HL-60/S4 treated with phorbol 12-myristate 13-acetate at 8.2 ng/mL for 4 days and 3 days (cell line): ENCODE data around the gene CIITA.

Experiments used
- in situ Hi-C: fragments of 300-500 bp; cut with MboI; formaldehyde crosslinking; loops from 2 replicates; pipeline ENCODE4 v1.15.0; 2022; ENCODE audit warnings: low sequenced_read_pairs

Gene CIITA

GRCh38 chr16:10949424-10949970 is 72.5 kb downstream of the CIITA start:
- in situ Hi-C loops = no loop called here

GRCh38 chr16:10950393-10950792 is 73.4 kb downstream of the CIITA start:
- in situ Hi-C loops = loop anchor here (25.0 kb wide), 4 partner anchors 312 to 762 kb away; partner anchors contain the start of genes PRM3, SOCS1 and TNP2

DNA sequence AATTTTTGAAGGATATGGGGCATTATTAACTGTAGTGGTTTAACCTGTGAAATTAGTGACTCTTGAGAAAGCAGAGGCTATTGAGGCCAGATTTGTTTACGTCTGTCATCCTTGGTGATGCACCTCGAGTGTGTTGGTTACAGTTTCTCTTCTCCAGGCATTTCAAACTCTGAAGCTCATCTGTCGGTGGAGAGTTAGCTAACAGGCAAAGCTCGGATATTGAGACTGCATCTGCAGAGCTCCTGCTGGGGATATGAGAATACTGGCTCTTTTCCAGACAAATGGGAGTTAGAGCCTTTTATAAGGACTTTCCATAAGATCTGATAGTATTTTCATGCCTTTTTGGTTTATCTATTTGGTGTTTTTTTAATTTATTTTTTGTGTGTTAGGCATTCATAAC is 74.0 kb downstream of the CIITA start:
- in situ Hi-C loops = loop anchor here (25.0 kb wide), 4 partner anchors 311 to 761 kb away; partner anchors contain the start of genes PRM3, SOCS1 and TNP2

GRCh38 chr16:10954903-10955302 is 77.9 kb downstream of the CIITA start:
- in situ Hi-C loops = loop anchor here (25.0 kb wide), 4 partner anchors 307 to 757 kb away; partner anchors contain the start of genes PRM3, SOCS1 and TNP2

DNA sequence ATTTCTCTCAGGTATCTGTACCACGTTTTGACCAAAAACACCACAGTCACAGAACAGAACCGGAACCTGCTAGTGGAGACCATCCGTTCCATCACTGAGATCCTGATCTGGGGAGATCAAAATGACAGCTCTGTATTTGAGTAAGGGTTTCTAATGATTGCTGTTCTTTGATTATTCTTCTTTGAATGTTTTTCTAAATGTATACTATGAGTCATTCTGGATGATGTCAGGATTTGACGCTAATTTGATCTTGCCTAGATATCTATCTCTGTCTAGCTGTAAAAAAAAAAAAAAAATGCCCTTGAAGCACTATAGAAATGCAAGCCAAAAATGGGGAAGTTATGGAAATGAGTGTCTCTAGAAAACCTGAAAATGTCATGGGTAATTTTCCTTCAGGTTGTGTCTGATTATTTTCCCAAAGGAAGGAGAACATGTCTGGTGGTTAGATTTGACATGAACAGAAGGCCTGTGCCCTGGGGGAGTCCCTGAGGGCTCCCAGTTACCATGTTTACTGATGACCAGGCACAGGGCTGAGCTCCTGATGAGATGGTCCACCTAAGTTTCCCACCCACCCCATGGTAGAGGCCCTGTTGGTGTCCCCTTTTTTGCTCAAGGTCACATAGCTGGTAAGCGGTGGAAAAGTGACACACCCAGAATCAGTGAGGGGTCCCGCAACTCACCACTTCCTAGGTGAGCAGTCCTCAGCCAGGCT is 80.9 kb downstream of the CIITA start:
- in situ Hi-C loops = loop anchor here (25.0 kb wide), 4 partner anchors 304 to 754 kb away; partner anchors contain the start of genes PRM3, SOCS1 and TNP2

DNA sequence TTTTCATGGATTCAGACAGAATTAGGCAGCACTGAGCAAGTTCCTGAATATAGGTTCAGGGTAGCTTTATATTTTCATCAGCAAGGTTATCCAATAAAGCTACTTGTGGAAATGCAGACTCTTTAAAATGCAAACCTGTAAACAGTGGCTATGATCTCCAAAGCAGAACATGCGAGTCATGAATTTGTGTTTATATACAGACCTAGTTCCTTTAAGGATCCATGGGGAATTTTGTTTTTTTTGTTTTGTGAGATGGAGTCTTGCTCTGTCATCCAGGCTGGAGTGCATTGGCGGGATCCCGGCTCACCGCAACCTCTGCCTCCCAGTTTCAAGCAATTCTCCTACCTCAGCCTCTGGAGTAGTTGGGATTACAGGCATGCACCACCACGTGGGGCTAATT is 82.2 kb downstream of the CIITA start:
- in situ Hi-C loops = loop anchor here (25.0 kb wide), 4 partner anchors 303 to 753 kb away; partner anchors contain the start of genes PRM3, SOCS1 and TNP2

DNA sequence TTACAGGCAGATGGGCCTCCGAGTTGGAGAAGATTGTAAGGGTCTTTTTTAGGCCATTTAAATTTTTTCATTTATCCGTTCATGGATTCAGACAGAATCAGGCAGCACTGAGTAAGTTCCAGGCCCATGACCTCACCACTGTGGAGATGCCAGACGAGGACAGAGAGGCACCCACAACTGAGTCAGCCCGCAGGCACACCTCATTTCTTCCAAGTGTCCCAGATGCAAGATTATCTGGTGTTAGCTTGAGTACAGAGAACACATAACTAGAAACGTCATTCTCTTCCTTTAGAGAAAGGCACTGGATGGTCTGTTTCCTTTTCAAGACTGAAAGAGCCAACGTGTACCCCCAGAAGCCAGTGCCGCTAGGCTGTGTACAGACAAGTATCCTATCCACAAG is 84.2 kb downstream of the CIITA start:
- in situ Hi-C loops = loop anchor here (25.0 kb wide), 4 partner anchors 301 to 751 kb away; partner anchors contain the start of genes PRM3, SOCS1 and TNP2

- in situ Hi-C loops = loop anchor here (25.0 kb wide), 4 partner anchors 298 to 748 kb away; partner anchors contain the start of genes PRM3, SOCS1 and TNP2
These were observed 87.3 kb downstream of the CIITA start for GRCh38 chr16:10964039-10964890.

DNA sequence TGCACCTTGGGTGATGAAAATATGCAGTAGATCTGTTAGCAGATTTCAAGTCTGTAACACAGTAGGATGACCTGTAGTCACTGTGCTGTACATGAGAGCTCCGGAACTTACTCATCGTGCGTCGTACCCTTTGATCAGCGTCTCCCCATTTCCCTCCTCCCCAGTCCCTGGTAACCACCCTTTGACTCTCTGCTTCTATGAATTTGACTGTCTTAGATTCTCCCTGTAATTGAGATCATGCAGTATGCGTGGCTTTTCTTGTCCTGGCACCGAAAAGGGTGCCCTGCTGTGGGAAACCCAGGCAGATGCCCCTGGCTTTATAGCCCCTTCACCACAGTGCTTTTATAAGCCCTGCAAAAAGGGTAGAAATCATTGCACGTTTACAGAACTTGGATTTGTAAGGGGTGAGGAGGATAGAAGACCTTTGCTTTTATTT is 87.9 kb downstream of the CIITA start:
- in situ Hi-C loops = loop anchor here (25.0 kb wide), 4 partner anchors 297 to 747 kb away; partner anchors contain the start of genes PRM3, SOCS1 and TNP2

GRCh38 chr16:10965440-10966061 is 88.5 kb downstream of the CIITA start:
- in situ Hi-C loops = loop anchor here (25.0 kb wide), 4 partner anchors 297 to 747 kb away; partner anchors contain the start of genes PRM3, SOCS1 and TNP2

DNA sequence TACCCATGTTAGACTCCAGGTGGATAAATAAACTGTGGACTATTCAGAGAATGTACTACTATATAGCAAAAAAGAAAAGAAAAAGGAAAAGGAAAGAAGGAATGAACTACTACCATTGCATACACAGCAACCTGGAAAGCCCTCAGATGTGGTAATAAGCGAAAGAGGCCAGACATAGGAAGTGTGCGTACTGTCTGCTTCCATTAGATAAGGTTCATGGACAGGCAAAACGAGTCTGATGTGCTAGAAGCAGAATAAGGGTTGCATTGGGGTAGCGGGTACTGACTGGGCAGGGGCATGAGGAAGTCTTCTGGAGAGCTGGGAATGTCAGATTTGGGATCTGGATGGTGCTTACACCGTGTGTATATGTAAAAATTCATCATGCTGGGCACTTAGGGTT is 89.1 kb downstream of the CIITA start:
- in situ Hi-C loops = loop anchor here (25.0 kb wide), 4 partner anchors 296 to 746 kb away; partner anchors contain the start of genes PRM3, SOCS1 and TNP2

- in situ Hi-C loops = loop anchor here (25.0 kb wide), 4 partner anchors 296 to 746 kb away; partner anchors contain the start of genes PRM3, SOCS1 and TNP2
These were observed 89.6 kb downstream of the CIITA start for GRCh38 chr16:10966559-10966958.

GRCh38 chr16:10967986-10968385 is 91.0 kb downstream of the CIITA start:
- in situ Hi-C loops = loop anchor here (25.0 kb wide), 4 partner anchors 294 to 744 kb away; partner anchors contain the start of genes PRM3, SOCS1 and TNP2

GRCh38 chr16:10968498-10968897 is 91.5 kb downstream of the CIITA start:
- in situ Hi-C loops = loop anchor here (25.0 kb wide), 4 partner anchors 294 to 744 kb away; partner anchors contain the start of genes PRM3, SOCS1 and TNP2

GRCh38 chr16:10969615-10970014 is 92.6 kb downstream of the CIITA start:
- in situ Hi-C loops = loop anchor here (25.0 kb wide), 4 partner anchors 293 to 743 kb away; partner anchors contain the start of genes PRM3, SOCS1 and TNP2

- in situ Hi-C loops = loop anchor here (25.0 kb wide), 4 partner anchors 292 to 742 kb away; partner anchors contain the start of genes PRM3, SOCS1 and TNP2
These were observed 93.1 kb downstream of the CIITA start for GRCh38 chr16:10970065-10970464.

GRCh38 chr16:10971560-10971961 is 94.6 kb downstream of the CIITA start:
- in situ Hi-C loops = loop anchor here (25.0 kb wide), 4 partner anchors 291 to 741 kb away; partner anchors contain the start of genes PRM3, SOCS1 and TNP2

DNA sequence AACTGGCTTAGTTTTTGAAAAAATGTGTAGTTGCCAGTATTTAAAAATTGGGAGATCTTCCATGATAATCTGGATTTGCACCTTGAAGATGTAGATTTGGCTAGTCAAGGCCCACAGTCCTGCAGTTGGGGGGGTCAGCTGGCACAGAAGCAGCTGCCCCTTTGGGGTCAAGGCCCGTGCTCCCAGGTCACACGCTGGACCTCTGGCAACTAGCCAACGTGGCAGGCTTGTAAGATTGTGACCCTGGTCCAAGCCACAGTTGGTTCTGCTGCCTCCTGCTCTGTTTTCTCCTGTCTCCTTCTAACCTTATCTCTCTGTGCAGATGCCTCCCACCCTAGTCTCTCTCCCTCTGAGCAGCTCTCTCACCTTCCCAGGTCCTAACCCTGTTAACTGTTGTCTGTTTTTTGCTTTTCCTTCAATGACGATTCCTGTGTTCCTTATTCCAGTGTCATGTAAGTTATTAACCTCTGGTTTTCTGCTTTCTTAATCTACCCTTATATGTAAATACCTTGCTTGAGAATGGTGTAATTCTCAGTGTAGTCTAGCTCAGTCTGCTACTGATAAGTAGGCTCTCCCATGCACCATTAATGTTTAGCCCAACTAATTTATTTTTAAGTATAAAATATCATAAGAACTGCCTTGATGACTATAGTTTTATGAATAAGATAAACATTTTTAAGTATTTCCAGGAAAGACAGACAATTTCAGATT is 95.3 kb downstream of the CIITA start:
- in situ Hi-C loops = loop anchor here (25.0 kb wide), 4 partner anchors 290 to 740 kb away; partner anchors contain the start of genes PRM3, SOCS1 and TNP2
